NOMO-1 (cell line): ENCODE measurements around the gene GRIK5.
A peak's percentile ranks its signal among the peaks of the same experiment; 100 is the strongest.
"Not testable (repeated sequence)": the region's sequence is repeated elsewhere in the genome, so short reads cannot be mapped to it uniquely, and the experiment has no call there.

Experiments
- DNase-seq, 2 experiments: peaks; one replicate each; lab custom pipeline; 2025; ENCODE audit not compliant: unreplicated experiment in 2 of 2; lab: John Stamatoyannopoulos, UW

Gene GRIK5, protein sequence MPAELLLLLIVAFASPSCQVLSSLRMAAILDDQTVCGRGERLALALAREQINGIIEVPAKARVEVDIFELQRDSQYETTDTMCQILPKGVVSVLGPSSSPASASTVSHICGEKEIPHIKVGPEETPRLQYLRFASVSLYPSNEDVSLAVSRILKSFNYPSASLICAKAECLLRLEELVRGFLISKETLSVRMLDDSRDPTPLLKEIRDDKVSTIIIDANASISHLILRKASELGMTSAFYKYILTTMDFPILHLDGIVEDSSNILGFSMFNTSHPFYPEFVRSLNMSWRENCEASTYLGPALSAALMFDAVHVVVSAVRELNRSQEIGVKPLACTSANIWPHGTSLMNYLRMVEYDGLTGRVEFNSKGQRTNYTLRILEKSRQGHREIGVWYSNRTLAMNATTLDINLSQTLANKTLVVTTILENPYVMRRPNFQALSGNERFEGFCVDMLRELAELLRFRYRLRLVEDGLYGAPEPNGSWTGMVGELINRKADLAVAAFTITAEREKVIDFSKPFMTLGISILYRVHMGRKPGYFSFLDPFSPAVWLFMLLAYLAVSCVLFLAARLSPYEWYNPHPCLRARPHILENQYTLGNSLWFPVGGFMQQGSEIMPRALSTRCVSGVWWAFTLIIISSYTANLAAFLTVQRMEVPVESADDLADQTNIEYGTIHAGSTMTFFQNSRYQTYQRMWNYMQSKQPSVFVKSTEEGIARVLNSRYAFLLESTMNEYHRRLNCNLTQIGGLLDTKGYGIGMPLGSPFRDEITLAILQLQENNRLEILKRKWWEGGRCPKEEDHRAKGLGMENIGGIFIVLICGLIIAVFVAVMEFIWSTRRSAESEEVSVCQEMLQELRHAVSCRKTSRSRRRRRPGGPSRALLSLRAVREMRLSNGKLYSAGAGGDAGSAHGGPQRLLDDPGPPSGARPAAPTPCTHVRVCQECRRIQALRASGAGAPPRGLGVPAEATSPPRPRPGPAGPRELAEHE

DNA sequence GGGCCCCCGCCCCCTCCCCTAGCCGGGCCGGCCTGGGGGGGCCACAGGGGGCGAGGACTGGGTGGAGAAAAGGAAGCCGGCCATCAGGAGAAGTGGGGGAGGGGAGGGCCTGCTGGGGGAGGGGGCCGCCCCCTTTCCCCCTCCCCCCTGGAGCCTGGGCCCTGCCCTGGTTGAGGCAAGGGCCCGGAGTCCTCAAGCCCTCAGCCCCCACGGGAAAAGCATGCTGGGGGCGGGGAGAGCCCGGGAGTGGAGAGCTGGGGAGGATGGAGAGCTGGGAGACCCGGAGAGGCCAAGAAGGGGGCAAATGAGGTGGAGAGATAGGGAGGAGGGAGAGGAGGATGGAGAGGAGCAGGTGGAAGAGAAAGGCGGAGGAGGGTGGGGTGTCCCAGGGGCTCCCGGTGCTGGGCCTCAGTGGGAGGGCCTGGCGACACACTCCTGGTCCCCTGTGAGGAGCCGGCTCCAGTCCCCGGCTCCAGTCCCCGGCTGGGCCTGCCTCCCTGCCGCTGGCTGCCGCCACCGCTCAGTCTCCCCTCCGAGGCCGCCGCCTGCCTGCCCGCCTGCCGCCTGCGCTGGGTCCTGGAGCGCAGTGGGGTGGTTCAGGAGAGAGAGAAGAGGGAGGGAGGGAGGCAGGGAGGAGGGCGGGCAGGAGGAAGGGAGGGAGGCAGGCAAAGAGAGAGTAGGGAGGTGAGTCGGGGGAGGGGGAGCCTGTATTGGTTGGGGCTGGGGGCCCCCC, at the start of gene GRIK5:
GRIK5 (minus strand) TSS at position 588 of the 733 bp plus-strand sequence. CDS start 4,436 bp downstream, outside the sequence.
- DNase-seq, result no peak

DNA sequence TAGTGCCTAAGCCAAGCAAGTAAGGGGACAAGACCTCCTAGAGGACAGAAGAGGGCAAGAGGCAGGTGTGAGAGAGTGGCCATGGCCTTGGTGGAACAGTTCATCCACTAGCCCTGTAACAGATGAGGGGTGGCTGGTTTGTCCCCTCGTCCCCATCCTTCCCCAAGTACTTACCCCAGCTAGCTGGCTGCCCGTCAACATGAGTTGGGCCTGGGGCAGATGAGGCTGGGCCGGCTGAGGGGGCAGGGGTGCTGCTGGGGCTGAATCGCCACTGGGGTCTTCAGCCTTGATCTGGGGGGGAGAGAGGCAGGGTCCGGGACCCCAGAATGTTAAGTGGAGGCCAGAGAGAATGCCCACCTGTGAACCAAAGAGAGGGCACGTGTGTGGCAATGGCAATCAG, 47.1 kb upstream of the GRIK5 start:
- no peak for DNase-seq

DNA sequence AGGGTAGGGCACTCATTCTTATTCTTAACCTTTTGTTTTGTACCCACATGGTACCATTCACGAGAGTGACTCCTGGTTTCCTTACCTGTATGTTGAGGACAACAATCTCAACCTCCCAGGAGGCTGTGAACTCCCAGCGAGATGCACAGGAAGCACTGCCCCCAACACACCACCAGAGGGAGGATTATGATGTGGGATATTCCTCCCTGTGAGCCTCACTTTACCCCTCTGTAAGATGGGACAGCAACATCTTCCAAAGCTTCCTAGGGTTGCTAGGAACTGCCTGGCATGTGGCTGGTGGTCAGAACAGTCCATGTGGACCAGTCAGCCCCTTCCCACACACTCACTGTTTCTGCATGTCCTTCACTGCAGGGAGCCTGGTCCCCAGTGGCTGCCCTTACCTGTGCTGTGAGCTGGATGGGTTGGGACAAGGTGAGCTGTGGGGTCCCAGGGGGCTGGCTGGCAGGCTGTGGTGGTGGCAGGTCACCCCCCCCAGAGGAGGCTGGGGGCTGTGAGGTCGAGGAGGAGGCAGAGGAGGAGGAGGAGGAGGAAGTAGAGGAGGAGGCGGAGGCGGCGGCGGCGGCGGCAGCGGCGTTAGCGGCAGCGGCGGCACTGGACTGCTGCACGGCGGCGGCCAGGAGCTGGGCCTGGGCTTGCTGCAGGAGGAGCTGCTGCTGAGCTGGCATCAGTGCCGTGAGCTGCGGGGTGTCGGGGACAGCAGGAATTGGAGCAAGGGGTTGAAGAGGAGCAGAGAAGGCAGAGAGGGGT, 46.5 kb upstream of the GRIK5 start:
- no peak for DNase-seq

DNA sequence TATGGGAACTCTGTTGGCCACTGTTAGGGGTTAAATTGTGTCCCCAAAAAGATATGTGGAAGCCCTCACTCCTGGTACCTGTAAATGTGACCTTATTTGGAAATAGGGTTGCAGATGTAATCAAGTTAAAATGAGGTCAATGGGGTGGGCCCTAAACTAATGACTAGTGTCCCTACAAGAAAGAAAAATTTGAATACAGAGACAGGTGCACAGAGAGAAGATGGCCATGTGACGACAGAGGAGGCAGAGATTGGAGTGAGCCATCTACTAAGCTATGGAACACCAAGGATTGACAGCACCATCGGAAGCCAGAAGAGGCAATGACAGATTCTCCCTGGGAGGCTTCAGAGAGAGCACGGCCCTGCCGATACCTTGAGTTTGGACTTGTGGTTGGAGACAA, 45.7 kb upstream of the GRIK5 start:
- no peak for DNase-seq

DNA sequence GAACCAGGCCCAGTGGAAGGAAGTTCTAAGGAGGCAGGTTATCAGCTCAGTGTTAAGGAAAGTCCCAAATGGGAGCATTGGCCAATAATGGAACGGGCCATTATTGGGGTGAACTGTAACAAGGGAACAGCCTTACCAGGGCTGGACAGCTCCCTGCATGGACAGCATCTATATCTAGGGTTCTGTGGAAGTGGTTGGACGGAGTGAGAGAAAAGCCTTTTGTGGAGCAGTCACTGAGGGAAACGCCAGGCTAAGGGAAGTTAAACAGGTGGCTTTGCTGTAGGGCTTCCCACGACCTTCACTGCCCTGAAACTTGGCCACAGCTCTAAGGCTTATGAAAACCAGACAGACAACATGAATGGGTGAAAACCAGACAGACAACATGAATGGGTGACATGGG, 45.2 kb upstream of the GRIK5 start:
- no peak for DNase-seq

DNA sequence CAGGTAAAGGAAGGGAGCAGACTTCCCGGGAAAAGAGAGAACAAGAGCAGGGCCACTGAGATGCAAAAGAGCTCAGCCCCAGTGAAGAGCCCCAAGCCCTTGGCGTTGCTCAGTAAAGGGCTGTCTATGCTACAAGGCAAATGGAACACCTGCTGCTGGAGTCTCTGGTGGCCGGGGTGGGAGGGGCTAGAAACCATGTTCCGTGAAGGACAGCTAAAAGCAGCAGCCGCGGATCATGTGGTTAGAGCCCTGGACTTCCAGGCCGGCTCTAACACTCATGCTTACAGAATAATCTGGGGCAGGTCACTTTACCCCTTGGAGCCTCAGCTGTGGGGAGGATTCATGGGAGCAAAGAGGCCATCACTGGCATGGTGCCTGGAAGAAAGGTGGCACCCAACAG, 44.4 kb upstream of the GRIK5 start:
- DNase-seq, result no peak

DNA sequence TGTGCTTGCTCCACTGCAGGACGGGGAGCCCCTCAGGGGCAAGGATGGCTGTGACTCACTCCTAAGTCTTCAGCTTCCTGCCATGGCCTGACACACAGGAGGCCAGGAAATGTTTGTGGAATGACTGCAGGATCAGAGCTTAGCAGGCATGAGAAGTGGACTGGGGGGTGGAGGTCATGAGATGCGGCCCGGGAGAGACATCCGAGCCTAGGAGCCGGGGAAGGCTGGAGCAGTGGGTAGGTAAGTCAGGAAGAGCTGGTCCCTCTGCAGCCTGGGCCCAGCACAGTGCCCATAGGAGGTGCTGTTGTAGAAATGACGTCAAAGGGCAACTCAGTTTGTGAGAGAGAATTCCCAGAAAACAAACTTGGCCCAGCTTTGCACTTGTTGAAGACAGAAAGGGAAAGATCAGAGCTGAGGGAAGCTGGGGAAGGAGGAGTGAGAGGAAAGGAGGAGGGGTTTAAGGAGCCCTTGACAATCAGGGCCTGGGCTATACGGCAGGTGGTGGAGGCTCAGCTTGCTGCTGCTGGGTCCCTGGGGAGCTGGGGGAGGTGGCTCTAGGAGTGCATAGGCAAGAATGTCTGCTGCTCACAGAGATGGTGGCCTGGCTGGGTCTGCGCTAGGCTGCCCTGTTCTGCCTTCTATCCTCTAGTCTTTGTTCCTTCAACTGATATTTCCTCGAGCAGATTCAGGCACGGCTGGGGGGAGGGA, 43.8 kb upstream of the GRIK5 start:
- no peak for DNase-seq

DNA sequence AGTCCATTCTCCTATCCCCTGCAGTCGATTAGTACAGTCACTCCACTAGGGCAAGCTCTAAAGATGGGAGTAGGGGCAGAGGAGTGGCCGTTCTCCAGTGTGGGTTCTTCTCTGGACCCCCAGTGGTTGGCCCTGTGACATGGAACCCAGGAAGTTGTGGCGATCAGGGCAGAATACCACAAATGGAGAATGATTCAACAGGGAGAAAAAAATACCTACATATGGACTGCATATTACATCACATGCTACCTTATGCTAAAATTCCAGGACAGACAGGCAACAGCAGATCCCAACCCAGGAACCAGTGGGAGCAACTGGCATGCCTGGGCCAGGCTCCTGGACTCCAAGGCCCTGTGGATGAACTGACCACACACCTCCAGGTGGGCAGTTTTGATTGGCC, 41.8 kb upstream of the GRIK5 start:
- DNase-seq, result no peak

DNA sequence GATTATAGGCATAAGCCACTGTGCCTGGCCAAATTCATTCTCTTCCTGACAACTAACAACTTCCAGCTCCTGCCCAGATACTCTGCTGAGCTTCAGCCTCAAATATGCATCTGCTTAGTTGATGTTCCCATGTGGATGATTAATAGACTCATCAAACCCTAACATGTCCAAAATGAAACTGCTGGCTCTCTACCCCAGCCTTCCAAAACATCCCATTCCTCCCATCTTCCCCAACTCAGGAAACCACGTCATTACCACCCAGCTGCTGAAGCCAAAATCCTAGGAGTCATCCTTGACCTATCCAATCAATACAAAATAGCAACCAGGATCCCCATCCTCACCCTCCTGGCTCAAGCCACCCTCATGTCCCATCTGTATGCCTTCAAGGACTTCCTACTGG, 41.4 kb upstream of the GRIK5 start:
- no peak for DNase-seq

DNA sequence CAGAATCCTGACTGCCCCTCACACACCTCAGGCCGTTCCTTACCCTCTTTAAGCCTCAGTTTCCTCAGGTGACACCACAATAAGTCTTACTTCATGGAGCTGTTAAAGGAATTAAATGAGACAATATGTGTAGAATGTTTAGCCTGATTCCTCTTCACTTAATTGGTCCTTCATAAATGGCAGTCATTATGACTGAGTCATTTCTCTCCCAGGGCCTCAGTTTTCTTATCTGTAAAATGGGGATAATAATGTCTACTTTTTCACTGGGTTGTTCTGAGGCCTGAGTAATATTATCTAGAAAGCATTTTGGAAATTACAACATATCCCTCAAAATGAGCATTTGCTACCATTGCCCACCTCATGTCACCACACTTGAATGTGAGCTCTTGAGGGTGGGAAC, 40.7 kb upstream of the GRIK5 start:
- DNase-seq, result no peak

DNA sequence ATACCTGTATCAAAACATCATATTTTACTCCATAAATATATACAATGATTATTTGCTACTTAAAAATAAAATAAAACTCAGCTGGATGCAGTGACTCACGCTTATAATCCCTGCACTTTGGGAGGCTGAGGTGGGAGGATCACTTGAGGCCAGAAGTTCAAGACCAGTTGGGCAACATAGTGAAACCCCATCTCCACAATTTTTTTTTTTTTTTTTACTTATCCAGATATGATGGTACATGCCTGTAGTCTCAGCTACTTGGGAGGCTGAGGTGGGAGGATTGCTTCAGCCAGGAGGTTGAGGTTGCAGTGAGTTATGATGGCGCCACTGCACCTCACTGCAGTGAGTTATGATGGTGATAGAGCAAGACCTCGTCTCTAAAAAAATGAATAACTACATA, 39.9 kb upstream of the GRIK5 start:
- no peak for DNase-seq

DNA sequence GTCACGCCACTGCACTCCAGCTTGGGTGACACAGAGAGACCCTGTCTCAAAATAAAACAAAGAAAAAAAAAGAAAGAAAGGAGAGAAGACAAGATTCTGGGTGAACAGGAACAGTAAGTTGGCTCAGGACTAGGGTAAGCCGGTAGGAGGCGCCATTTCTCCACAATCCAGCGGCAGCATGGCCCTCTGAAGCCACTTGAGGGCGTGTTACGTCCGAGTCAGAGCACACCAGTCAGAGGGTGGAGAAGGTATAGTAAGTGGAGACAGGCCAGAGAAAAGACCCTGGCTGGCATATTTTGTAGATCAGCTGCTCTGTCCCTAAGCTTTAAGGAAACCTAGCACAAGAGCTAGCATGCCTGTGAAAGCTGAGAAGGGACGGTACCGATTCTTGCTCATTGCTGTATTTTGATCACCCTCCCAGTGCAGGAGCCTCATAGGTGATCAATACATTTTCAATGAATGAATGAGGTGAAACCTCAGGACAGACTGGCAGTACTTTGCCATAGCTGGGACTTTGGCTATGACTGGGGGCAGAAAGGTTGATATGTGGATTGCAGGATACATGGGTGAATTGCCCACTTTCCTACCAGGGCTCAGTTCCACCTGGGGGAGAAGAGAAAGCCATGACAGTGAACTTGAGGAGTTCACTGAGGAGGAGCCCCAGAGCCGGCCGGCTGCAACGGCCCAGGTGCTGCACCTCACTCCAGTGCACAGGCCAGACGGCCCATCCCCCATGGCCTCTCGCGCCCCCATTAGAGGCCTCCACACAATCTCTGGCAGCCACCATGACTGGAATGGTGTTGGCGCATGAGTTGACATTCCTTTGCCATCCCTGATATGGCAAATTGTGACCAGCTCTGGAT, 38.8 kb upstream of the GRIK5 start:
- peak; percentile 75 to 89 for DNase-seq

DNA sequence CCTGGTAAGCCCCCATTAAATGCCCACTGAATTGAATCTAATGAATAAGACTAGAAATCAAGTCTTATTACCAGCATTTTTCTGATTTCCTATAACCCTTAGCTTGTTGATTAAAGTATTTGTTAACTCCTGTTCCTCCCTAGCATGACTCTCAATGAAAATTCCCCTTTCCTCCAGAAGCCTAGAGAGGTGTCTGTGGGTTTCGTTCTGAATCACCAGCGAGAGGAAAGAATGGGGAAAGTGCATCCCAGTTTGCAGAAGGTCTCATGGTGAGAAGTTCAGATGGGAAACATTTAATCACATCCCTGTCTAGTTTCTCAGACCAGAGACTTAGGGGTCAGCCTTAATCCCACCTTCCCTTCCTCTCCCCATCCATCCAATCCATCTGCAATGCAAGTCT, 35.4 kb upstream of the GRIK5 start:
- no peak for DNase-seq

DNA sequence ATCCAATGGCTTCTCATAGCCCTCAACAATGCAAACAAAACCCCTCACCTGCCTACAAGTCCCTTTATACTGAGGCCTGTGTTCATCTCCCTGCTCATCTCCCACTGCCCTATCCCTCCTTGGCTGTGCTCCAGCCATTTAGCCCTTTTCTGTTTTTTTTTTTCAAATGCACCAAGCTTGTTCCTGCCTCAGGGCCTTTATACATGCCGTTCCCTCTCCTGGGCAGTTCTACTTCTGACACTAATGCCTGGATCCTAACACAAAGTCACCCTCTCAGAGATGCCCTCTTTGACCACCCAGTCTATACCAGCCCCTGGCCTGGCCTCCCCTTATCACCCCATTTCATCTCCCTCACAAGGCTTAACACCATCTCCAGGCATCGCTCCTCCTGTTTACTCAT, 32.9 kb upstream of the GRIK5 start:
- DNase-seq, result no peak

DNA sequence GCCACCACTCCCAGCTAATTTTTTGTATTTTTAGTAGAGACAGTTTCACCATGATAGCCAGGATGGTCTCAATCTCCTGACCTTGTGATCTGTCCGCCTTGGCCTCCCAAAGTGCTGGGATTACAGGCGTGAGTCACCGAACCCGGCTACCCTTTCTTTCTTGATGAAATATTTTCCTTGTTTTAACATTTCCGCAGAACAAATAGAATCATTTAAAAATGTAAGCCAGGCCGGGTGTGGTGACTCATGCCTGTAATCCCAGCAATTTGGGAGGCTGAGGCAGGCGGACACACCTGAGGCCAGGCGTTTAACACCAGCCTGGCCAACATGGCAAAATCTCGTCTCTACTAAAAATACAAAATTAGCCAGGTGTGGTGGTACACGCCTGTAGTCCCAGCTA, 30.2 kb upstream of the GRIK5 start:
- not testable (repeated sequence) for DNase-seq

DNA sequence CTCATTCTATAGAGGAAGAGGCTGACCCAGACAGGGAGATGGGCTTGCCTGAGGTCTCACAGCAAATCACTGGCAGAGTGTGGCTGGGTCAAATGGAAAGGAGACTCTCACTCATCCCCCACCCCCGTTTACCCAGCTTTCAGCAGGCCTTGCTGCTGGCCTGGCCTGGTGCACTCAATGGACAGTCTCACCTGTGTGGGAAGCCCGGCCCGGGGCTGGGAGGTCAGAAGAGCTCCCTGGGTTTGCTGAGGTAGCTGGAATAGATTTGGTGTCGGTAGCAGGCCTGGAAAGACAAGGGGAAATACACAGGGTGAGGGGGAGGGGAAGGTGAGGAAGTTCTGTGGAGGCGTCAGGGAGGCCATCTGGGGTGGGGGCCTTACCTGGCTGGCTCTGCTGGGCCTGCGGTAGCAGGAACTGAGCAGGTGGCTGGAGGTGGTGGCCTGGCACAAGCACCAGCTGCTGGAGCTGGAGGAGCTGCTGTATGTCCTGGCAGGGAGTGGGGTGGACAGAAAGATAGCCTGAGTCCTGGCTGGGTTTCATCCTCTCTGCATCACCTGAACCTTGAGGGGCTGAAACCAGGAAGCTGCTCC, 29.4 kb upstream of the GRIK5 start:
- DNase-seq, result no peak

DNA sequence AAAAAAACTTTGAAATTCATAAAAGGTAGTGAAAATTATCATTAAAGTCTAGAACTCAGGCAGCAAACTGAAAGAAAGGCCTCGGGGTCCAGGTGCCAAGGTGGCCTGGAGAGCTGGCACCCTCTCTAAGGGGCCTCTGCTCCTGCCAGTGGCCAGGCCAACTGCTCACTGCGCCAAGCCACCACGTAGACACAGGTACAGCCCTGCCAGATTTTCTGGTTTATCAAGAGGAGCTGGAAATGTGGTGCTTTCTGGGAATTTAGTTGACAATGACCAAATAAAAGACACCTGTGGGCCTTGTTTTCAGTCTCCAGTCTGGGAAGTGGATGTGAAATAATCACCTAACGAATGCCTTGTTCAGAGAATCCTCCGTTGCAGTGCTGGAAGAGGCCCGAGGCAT, 28.8 kb upstream of the GRIK5 start:
- no peak for DNase-seq

DNA sequence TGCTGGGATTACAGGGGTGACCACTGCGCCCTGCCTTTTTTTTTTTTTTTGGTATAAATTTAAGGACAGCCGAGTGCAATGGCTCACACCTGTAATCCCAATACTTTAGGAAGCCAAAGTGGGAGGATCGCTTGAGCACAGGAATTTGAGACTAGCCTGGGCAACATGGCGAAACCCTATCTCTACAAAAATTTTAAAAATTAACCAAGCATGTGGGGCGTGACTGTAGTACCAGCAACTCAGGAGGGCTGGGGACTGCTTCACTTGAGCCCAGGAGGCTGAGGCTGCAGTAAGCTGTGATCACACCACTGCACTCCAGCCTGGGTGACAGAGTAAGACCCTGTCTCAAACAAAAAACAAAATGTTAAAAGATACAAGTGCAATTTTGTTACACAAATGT, 27.5 kb upstream of the GRIK5 start:
- no peak for DNase-seq
